ENCODE results near the gene SCTR.

The SCTR gene

GRCh38 chr2:119523383-119523951, 816 bp downstream of the SCTR start:
- DNase-seq (ENCODE audit: low read depth in 1 of 2, low spot score in 1 of 2) = no peak

GRCh38 chr2:119522671-119523070, 1.6 kb downstream of the SCTR start:
- no peak for DNase-seq (ENCODE audit: low read depth in 1 of 2, low spot score in 1 of 2)

GRCh38 chr2:119521433-119522050, 2.7 kb downstream of the SCTR start:
- no peak for DNase-seq (ENCODE audit: low read depth in 1 of 2, low spot score in 1 of 2)

DNA sequence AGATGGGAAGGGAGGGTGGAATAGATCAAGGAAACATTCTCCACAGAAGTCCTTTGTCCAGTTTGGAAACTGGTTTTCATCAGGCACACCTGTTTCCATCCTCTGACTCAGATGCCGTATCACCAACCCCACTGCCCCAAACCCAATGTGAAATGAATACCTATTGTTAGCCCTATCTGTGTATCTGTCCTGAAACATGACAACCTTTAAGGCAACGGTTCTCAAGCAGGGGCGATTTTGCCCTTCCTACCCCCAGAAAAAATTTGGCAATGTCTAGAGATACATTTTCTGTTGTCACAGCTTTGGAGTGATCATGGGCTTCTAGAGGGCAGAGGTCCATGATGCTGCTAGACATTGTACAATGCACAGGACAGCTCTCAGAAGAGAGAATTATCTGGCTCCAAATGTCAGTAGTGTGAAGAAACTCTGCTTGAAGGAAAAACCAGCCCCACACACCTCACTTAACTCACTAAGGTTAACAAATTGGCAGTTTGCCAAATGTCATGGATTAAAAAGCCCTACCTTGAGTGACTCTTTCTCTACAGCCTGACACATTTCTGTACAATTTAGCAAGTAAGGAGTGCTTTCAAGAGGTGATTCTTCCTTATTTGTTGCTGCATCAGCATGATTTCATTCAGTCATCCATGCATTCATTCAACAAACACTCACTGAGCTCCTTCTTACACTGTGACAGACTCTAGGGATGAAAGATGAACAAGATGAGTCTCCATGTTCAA, 3.4 kb downstream of the SCTR start:
- no peak for DNase-seq (ENCODE audit: low read depth in 1 of 2, low spot score in 1 of 2)

GRCh38 chr2:119519057-119519408, 5.2 kb downstream of the SCTR start:
- no peak for DNase-seq (ENCODE audit: low read depth in 1 of 2, low spot score in 1 of 2)

GRCh38 chr2:119518401-119519056, 5.8 kb downstream of the SCTR start:
- no peak for DNase-seq (ENCODE audit: low read depth in 1 of 2, low spot score in 1 of 2)

DNA sequence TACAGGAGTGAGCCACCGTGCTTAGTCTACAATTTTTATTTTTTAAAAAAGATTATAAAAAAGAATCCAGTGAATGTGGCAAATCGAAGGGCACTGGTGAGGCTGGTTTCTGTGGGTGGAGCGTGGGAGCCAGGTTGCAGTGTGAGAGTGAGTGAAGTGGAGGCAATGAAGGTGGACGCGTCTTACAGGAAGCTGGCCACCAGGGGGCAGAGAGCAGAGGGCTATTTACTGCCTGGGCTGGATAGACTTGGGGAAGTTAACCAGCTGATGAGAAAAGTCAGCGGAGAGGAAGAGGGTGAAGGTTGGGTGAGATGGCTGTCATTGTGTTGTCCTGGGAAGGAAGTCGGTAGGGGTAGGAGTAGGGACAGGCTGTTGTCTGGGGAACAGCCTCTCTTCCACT, 6.8 kb downstream of the SCTR start:
- no peak for DNase-seq (ENCODE audit: low read depth in 1 of 2, low spot score in 1 of 2)

DNA sequence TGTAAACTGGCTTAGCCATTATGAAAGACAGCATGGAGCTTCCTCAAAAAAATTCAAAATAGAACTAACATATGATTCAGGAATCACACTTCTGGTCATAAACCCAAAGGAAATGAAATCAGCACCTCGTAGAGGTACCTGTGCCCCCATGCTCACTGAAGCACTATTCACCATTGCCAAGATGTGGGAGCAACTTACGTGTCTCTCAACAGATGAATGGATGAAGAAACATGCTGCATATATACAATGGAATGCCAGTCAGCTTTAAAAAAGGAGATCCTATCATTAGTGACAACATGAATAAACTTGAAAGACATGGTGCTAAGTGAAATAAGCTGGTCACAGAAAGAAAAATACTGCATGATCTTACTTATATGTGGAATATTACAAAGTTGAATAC, 8.2 kb downstream of the SCTR start:
- DNase-seq (ENCODE audit: low read depth in 1 of 2, low spot score in 1 of 2) = no peak

DNA sequence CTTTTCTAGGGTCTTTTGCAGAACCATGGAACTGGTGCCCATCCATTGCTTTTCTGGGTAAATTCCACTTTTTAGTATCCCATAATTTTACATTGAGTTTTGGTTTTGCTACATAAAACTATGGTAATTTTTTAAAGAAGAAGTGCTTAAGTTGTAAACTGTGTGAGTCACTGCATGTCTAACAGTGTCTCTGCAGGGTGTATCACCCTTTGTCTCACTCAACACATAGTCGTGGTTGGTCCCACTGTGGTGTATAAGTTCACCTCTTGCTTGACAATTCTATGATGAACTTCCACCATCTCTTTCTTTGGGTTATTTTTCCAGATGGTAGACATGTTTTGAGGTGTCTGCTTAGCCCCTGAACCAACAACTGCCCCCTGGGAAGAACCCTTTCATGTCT, 10.5 kb downstream of the SCTR start:
- no peak for DNase-seq (ENCODE audit: low read depth in 1 of 2, low spot score in 1 of 2)

- DNase-seq (ENCODE audit: low read depth in 1 of 2, low spot score in 1 of 2) = no peak
These were observed 11.3 kb downstream of the SCTR start for GRCh38 chr2:119512946-119513345.

GRCh38 chr2:119511989-119512388, 12.3 kb downstream of the SCTR start:
- no peak for DNase-seq (ENCODE audit: low read depth in 1 of 2, low spot score in 1 of 2)

DNA sequence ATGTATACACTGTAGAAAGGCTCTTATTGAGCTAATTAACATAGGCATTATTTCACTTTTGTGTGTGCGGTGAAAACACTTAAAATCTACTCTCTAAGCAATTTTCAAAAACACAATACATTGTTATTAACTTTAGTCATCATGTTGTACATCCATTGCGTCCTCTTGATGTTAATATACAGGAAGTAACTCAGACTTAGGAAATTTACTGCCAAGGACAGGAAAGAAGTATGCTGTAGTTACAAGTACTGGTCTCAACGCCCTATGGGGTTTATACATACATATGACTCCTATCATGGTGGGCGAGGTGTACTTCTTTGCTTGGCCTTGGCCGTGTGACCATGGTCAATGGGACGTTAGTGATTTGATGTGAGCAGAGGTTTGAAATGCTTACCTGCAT, 15.5 kb downstream of the SCTR start:
- no peak for DNase-seq (ENCODE audit: low read depth in 1 of 2, low spot score in 1 of 2)

- no peak for DNase-seq (ENCODE audit: low read depth in 1 of 2, low spot score in 1 of 2)
These were observed 27.6 kb downstream of the SCTR start for GRCh38 chr2:119496682-119497081.

GRCh38 chr2:119495948-119496347, 28.3 kb downstream of the SCTR start:
- DNase-seq (ENCODE audit: low read depth in 1 of 2, low spot score in 1 of 2) = no peak

DNA sequence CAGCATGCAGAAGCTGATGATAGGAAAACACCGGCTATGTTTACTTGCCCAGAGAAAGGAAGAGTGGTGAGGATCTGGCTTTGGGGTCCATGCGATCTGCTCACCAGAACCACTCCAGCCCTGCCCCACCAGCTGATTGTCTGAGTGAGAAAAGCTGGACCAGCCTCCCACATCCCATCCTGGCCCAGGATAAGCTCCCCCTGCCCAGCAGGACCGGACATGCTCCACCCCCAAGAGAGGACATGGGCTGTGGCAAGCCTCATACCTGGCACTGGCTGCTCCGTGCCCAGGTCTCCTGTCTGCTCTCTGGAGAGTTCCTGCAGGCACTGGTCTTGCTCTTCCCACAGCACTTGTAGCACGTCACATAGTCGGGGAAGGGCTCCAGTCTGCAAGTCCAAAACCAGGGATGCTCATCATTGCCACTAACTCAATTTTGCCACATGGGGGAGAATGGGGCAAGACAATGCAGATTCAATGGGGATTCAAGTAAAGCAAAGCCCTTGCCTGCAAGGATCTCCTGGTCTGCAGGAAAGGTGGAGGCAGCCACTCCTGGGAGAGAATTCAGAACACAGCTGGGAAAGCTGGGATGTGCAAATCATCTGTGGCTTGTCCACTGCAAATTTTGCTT, 30.0 kb downstream of the SCTR start:
- no peak for DNase-seq (ENCODE audit: low read depth in 1 of 2, low spot score in 1 of 2)

DNA sequence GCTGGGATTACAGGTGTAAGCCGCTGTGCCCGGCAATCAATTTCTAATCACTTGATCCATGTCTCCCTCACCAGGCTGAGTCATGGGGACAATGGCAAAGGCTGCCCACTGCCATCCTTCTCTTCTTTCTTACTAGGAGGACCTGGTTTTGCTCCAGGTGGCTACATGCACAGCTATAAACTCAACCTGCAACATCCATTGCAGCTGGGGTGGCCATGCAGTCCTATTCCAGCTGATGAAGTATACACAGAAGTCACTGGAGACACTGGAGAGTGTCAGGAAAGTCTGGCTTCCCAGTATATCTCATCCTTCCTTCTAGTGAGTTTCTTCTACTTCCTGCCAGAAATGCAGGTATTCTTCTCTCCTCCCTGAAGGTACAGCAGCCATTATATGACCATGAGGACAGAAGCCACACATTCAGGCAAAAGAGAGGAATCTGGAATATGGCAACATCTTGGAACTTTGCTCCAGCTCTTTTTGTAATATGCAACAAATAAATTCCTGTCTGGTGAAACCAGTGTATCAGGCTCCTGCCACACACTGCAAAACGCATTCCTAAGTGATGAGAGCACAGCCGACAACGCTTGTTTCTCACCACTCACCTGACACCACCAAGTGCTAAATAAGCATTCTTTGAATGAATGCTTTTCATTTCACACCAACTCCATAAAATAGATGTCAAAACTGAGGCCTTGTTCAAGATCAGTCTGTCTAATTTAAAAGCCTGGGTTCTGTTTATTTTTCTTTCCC, 32.3 kb downstream of the SCTR start:
- DNase-seq (ENCODE audit: low read depth in 1 of 2, low spot score in 1 of 2) = no peak

GRCh38 chr2:119490653-119491195, 33.6 kb downstream of the SCTR start:
- DNase-seq (ENCODE audit: low read depth in 1 of 2, low spot score in 1 of 2) = no peak

DNA sequence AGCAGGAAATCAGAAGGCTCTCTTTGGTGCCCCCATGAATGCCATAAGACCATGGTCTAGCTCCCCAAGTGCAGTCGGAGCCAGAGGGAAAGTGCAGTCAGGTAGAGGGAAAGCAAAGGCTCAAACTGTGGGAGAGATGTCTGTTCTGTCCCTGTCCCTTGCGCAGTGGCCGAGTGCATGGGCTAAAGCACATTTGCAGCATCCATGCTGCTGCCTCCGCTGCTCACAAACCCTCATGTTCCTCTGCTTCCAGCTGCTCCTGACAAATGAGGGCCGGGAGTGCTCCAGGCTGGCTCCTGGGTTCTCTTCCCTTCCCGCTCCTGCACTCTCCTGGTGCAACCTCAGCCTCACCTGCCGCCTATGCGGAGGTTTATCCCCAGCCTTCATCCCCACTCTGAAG, 34.2 kb downstream of the SCTR start:
- DNase-seq (ENCODE audit: low read depth in 1 of 2, low spot score in 1 of 2) = no peak

- DNase-seq (ENCODE audit: low read depth in 1 of 2, low spot score in 1 of 2) = no peak
These were observed 34.9 kb downstream of the SCTR start for GRCh38 chr2:119489232-119489952.

All from activated T-helper 1 cell treated with anti-CD3 and anti-CD28 coated beads, Interleukin-2, amount 50 U/mL, for 16 hours (primary cell).